ENCODE data around the gene MKI67.

MKI67 gene

DNA sequence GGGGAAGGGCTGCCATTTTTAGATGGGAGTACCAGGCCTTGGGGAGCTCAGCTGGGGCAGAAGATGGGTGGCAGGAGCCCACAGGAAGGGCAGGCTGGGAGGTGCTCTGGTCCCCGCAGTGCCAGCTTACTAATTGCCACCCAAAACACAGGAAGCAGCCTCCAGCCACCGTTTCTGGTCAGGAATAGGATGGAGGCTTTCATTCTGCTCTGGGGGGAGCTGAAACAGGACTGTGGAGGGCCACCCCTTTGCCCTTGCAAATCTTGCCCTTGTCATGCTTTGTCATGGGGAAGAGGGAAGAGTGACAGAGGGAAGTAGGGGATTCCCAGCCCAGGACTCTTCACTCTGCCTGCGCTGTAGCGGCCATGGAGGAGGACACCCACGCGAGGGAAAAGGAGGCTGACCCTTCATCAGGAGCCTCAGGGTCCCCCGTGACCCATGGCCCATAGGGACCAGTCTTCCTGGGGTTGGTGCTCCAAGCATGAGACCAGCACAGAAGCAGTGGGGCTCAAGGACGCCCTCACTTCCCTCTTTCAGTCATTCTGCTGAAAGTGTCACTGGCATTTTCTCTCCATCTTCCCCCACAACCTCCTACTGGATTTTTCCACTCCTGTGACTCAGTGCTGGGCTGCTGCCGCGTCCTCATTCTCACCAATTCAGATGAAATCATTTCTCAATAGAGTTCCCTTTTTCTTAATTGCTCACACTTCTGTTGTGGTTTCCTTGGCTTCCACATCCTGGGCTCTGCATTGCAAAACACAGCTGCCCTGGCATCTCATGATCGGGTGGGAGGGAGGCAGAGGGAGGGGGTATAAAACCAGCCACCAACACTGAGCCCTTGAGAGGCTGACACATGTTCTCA, 61.9 kb downstream of the MKI67 start:
- Histone ChIP-seq H3K4me3 (replicated peaks; ENCODE audit: low read depth, low read length) (peak overlapping the region; percentile 7; the same call in 1 of the 2 replicates), H3K36me3 (ENCODE audit: control insufficient read depth, insufficient read depth, low read length) (peaks cover 12% of the 10 kb centered on the region), H3K27me3 (replicated peaks; ENCODE audit: control insufficient read depth, insufficient read depth, low read length) (no peaks in the 10 kb centered on the region)
- no peak for TF ChIP-seq CTCF (IDR thresholded peaks at IDR 0.05; ENCODE audit: insufficient read depth, low read length, poor library complexity, severe bottlenecking)
- no peak for DNase-seq (ENCODE audit: extremely low read depth, insufficient read length)

DNA sequence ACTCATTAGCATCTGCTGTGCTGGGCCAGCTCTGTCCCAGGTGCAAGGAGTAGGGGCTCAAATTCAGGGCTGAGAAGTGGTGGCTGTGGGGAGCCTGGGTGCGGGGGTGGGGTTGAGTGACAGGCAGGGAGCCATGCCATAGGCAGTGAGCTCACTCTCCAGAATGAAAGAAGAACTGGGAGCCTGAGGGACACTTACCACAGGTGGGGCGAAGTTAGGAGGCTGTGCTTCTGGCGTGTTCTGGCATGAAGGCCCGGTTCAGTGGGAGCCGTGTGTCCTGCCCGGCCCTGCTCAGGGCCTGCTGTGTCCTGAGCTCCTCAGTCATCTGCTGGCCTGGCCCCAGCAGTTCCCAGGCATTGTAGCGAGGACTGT, 62.5 kb downstream of the MKI67 start:
- DNase-seq (ENCODE audit: extremely low read depth, insufficient read length): peak; percentile 52
- H3K4me3 ChIP-seq (replicated peaks; ENCODE audit: low read depth, low read length): peak overlapping the region; percentile 11; the same call in 1 of the 2 replicates
- no peaks in the 10 kb centered on the region for H3K27me3 ChIP-seq (replicated peaks; ENCODE audit: control insufficient read depth, insufficient read depth, low read length)
- no peak for TF ChIP-seq CTCF (IDR thresholded peaks at IDR 0.05; ENCODE audit: insufficient read depth, low read length, poor library complexity, severe bottlenecking)
- peaks cover 12% of the 10 kb centered on the region for H3K36me3 ChIP-seq (ENCODE audit: control insufficient read depth, insufficient read depth, low read length)

GRCh38 chr10:128062881-128063563, 63.2 kb downstream of the MKI67 start:
- Histone ChIP-seq H3K36me3 (ENCODE audit: control insufficient read depth, insufficient read depth, low read length) (peaks cover 12% of the 10 kb centered on the region), H3K27me3 (replicated peaks; ENCODE audit: control insufficient read depth, insufficient read depth, low read length) (no peaks in the 10 kb centered on the region), H3K4me3 (replicated peaks; ENCODE audit: low read depth, low read length) (peak overlapping the region; percentile 34)
- peak; percentile 72 for DNase-seq (ENCODE audit: extremely low read depth, insufficient read length)
- TF ChIP-seq CTCF (IDR thresholded peaks at IDR 0.05; ENCODE audit: insufficient read depth, low read length, poor library complexity, severe bottlenecking): no peak

DNA sequence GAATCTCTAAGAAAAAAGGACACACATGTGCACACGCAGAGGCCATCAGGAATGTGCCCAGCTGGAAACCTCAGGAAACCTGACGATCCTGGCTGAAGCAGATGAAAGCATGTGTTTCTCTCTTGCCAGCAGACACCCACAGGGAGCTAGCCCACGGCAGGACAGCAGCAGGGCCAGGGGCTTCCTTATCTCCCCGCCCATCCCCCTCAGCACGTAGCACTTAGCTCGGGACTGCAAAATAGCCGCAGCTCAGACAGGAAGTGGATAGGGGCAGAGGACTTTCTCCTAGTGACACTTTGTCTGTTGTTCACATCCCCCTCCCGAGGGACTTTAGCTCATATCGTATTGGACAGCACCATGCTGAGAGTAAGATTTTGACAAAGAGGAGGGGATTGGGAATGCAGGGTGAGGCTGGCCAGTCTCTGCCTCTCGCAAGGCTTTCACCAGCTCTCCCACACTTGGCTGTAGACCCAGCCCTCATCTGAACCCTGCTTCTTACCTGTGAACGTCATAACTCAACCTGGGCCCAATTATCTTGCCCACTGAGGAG, 63.8 kb downstream of the MKI67 start:
- H3K4me3 ChIP-seq (replicated peaks; ENCODE audit: low read depth, low read length): peak overlapping the region; percentile 34
- H3K27me3 ChIP-seq (replicated peaks; ENCODE audit: control insufficient read depth, insufficient read depth, low read length): no peaks in the 10 kb centered on the region
- TF ChIP-seq CTCF (IDR thresholded peaks at IDR 0.05; ENCODE audit: insufficient read depth, low read length, poor library complexity, severe bottlenecking): no peak
- peaks cover 12% of the 10 kb centered on the region for H3K36me3 ChIP-seq (ENCODE audit: control insufficient read depth, insufficient read depth, low read length)
- no peak for DNase-seq (ENCODE audit: extremely low read depth, insufficient read length)

GRCh38 chr10:128061306-128062300, 64.6 kb downstream of the MKI67 start:
- no peak overlapping the region for H3K4me3 ChIP-seq (replicated peaks; ENCODE audit: low read depth, low read length)
- no peaks in the 10 kb centered on the region for H3K27me3 ChIP-seq (replicated peaks; ENCODE audit: control insufficient read depth, insufficient read depth, low read length)
- DNase-seq (ENCODE audit: extremely low read depth, insufficient read length): no peak
- peaks cover 7% of the 10 kb centered on the region for H3K36me3 ChIP-seq (ENCODE audit: control insufficient read depth, insufficient read depth, low read length)
- TF ChIP-seq CTCF (IDR thresholded peaks at IDR 0.05; ENCODE audit: insufficient read depth, low read length, poor library complexity, severe bottlenecking): no peak
